Common myeloid progenitor, CD34-positive (primary cell): ENCODE measurements around the gene GIGYF1.
"Not testable (repeated sequence)": the region's sequence is repeated elsewhere in the genome, so short reads cannot be mapped to it uniquely, and the experiment has no call there.

Source experiments
- CTCF ChIA-PET: fragments of 350-600 bp; sonication (Branson Sonifier 250); formaldehyde crosslinking; loops from one replicate; lab custom pipeline; 2021; ENCODE audit warnings: antibody characterized with exemption; lab: Charles Lee
- POLR2A ChIA-PET: fragments of 350-600 bp; sonication (Branson Sonifier 250); formaldehyde crosslinking; loops from one replicate; lab custom pipeline; 2021; ENCODE audit warnings: antibody characterized with exemption; lab: Charles Lee
- DNase-seq, 3 donors: peaks; one replicate each; pipeline versions ENCODE4 v3.0.0 to v3.0.0-alpha.2; 2013
- H3K27ac ChIP-seq, 2 experiments: 1 replicate in 1 of 2; 2 replicates in 1 of 2; pipeline ENCODE4 v1.7.0; 2013; ENCODE audit warnings: inconsistent platforms in 2 of 2, low read length in 2 of 2, mild to moderate bottlenecking in 2 of 2, low read depth in 1 of 2, moderate library complexity in 1 of 2; ENCODE audit not compliant: severe bottlenecking in 2 of 2, insufficient read depth in 1 of 2, poor library complexity in 1 of 2
- H3K27me3 ChIP-seq, 5 experiments: replicated peaks in 2 of 5; 1 replicate in 3 of 5; 2 replicates in 2 of 5; pipeline versions ENCODE4 v1.6.1 to v1.7.0; 2013; ENCODE audit warnings: low read length in 4 of 5, mild to moderate bottlenecking in 2 of 5, moderate library complexity in 2 of 5, inconsistent platforms in 1 of 5; ENCODE audit not compliant: insufficient read depth in 5 of 5, control insufficient read depth in 4 of 5
- H3K36me3 ChIP-seq, 4 experiments: 1 replicate in 2 of 4; 2 replicates in 2 of 4; pipeline versions ENCODE4 v1.6.1 to v1.7.0; 2013; ENCODE audit warnings: low read length in 3 of 4, control low read depth in 1 of 4, mild to moderate bottlenecking in 1 of 4; ENCODE audit not compliant: control insufficient read depth in 4 of 4, insufficient read depth in 4 of 4
- H3K4me1 ChIP-seq, 4 experiments: 1 replicate in 3 of 4; 2 replicates in 1 of 4; pipeline versions ENCODE4 v1.6.1 to v1.7.1; 2013; ENCODE audit warnings: low read length in 3 of 4, mild to moderate bottlenecking in 3 of 4, control low read depth in 1 of 4, inconsistent platforms in 1 of 4, moderate library complexity in 1 of 4; ENCODE audit not compliant: control insufficient read depth in 4 of 4, insufficient read depth in 4 of 4; ENCODE audit errors: control extremely low read depth in 1 of 4
- H3K4me3 ChIP-seq, 7 experiments: 1 replicate in 4 of 7; 2 replicates in 3 of 7; pipeline versions ENCODE4 v1.5.1 to v1.7.0; 2013; ENCODE audit warnings: mild to moderate bottlenecking in 7 of 7, low read length in 6 of 7, moderate library complexity in 6 of 7, inconsistent platforms in 2 of 7, low read depth in 2 of 7, control low read depth in 1 of 7; ENCODE audit not compliant: insufficient read depth in 4 of 7, control insufficient read depth in 1 of 7; ENCODE audit errors: extremely low read depth in 1 of 7
- H3K9me3 ChIP-seq, 5 experiments: 1 replicate in 4 of 5; 2 replicates in 1 of 5; pipeline versions ENCODE4 v1.6.1 to v1.7.1; 2013; ENCODE audit warnings: low read length in 4 of 5, mild to moderate bottlenecking in 2 of 5, inconsistent platforms in 1 of 5, low read depth in 1 of 5, moderate library complexity in 1 of 5; ENCODE audit not compliant: control insufficient read depth in 4 of 5, insufficient read depth in 2 of 5; ENCODE audit errors: control extremely low read depth in 1 of 5
- WGBS: methylation state at CpG from one replicate; pipeline ENCODE4 v1.1.5; 2013; ENCODE audit not compliant: insufficient coverage; 5-methylcytosine and 5-hydroxymethylcytosine counted together

GIGYF1 gene

DNA sequence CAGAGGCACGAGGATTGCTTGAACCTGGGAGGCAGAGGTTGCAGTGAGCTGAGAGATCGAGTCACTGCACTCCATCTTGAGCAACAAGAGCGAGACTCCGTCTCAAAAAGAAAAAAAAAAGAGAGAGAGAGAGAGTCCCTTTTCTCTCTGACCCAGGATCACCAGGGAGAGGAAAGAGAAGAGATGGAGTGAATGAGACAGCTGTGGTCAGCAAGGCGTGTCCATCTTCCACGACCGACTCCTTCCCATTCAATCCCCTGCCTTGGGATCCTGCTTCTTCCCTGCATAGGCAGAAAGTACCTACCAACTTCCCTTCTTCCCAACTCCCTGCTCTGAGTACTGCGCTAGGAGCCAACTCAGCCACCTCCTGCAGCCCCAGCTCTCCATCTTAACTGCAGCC lies 34.1 kb upstream of the GIGYF1 start:
- CTCF ChIA-PET: interaction anchor here (0.6 to 1.6 kb wide), 8 partner anchors 10 to 682 kb away, joined by 3 to 5 read pairs (median 4); partner anchors contain the start of gene POP7
- H3K4me3 ChIP-seq: no peak overlapping the region
- 100% methylated on average over 5 of the region's 8 CpGs for WGBS
- H3K36me3 ChIP-seq: no peaks in the 10 kb centered on the region
- no peak overlapping the region for H3K27ac ChIP-seq
- no peak for DNase-seq
- peaks cover 2 to 9% (median 8%) of the 10 kb centered on the region in 5 experiments for H3K27me3 ChIP-seq
- POLR2A ChIA-PET: interaction anchor here (0.8 kb wide), 1 partner anchor 91 kb away, joined by 4 read pairs; no protein-coding TSS in a partner anchor
- no peaks in the 10 kb centered on the region for H3K9me3 ChIP-seq
- no peaks in the 10 kb centered on the region for H3K4me1 ChIP-seq

- H3K4me1 ChIP-seq: no peaks in the 10 kb centered on the region
- POLR2A ChIA-PET: no interaction called here
- no peak overlapping the region for H3K4me3 ChIP-seq
- WGBS: 82% methylated on average over 10 of the region's 12 CpGs
- peaks cover 2 to 16% (median 14%) of the 10 kb centered on the region in 5 experiments for H3K27me3 ChIP-seq
- no peaks in the 10 kb centered on the region for H3K9me3 ChIP-seq
- CTCF ChIA-PET: interaction anchor here (0.7 to 1.6 kb wide), 4 partner anchors 9 to 104 kb away, joined by 3 read pairs; no protein-coding TSS in a partner anchor
- no peak overlapping the region for H3K27ac ChIP-seq
- H3K36me3 ChIP-seq: no peaks in the 10 kb centered on the region
- no peak for DNase-seq
Observed at GRCh38 chr7:100726996-100727761, 33.1 kb upstream of the GIGYF1 start.

GRCh38 chr7:100724364-100724763 lies 30.3 kb upstream of the GIGYF1 start:
- H3K9me3 ChIP-seq, POLR2A ChIA-PET, H3K4me3 ChIP-seq, H3K27ac ChIP-seq, DNase-seq, H3K36me3 ChIP-seq: not testable (repeated sequence)
- CTCF ChIA-PET: interaction anchor here (1.0 to 5.0 kb wide), 6 partner anchors 8 to 127 kb away, joined by 3 to 30 read pairs (median 8); partner anchors contain the start of genes POP7, SLC12A9 and ZAN
- peaks cover 0 to 14% (median 8%) of the 10 kb centered on the region in 4 experiments for H3K4me1 ChIP-seq
- peaks cover 2 to 43% (median 29%) of the 10 kb centered on the region in 5 experiments for H3K27me3 ChIP-seq
- WGBS: 100% methylated on average over 1 of the region's 2 CpGs

GRCh38 chr7:100723732-100724275 lies 29.8 kb upstream of the GIGYF1 start:
- peaks cover 0 to 14% (median 8%) of the 10 kb centered on the region in 4 experiments for H3K4me1 ChIP-seq
- 94% methylated on average over 8 of the region's 16 CpGs for WGBS
- no peaks in the 10 kb centered on the region for H3K36me3 ChIP-seq
- H3K9me3 ChIP-seq: peaks cover 0 to 8% (median 3%) of the 10 kb centered on the region in 5 experiments
- CTCF ChIA-PET: interaction anchor here (1.5 to 5.0 kb wide), 3 partner anchors 9 to 128 kb away, joined by 5 to 30 read pairs (median 11); partner anchors contain the start of genes POP7, SLC12A9 and ZAN
- DNase-seq: no peak
- POLR2A ChIA-PET: no interaction called here
- H3K27ac ChIP-seq: no peak overlapping the region
- H3K27me3 ChIP-seq: peaks cover 2 to 49% (median 29%) of the 10 kb centered on the region in 5 experiments
- no peak overlapping the region for H3K4me3 ChIP-seq

- peaks cover 2 to 50% (median 29%) of the 10 kb centered on the region in 5 experiments for H3K27me3 ChIP-seq
- H3K4me1 ChIP-seq: peaks cover 0 to 14% (median 8%) of the 10 kb centered on the region in 4 experiments
- H3K27ac ChIP-seq: no peak overlapping the region
- POLR2A ChIA-PET: no interaction called here
- H3K36me3 ChIP-seq: no peaks in the 10 kb centered on the region
- no peak for DNase-seq
- 92% methylated on average over 10 of the region's 17 CpGs for WGBS
- CTCF ChIA-PET: interaction anchor here (0.8 to 5.0 kb wide), 5 partner anchors 10 to 129 kb away, joined by 3 to 30 read pairs (median 5); partner anchors contain the start of genes POP7, SLC12A9 and ZAN
- peaks cover 0 to 12% (median 4%) of the 10 kb centered on the region in 5 experiments for H3K9me3 ChIP-seq
- H3K4me3 ChIP-seq: no peak overlapping the region
Observed at GRCh38 chr7:100722480-100723212, 28.6 kb upstream of the GIGYF1 start.

DNA sequence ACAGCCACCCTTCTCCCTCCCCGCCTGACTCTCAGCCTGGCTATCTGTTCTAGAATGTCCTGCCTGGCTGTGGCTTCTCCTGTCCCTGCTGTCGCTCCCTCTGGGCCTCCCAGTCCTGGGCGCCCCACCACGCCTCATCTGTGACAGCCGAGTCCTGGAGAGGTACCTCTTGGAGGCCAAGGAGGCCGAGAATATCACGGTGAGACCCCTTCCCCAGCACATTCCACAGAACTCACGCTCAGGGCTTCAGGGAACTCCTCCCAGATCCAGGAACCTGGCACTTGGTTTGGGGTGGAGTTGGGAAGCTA lies 27.4 kb upstream of the GIGYF1 start:
- 93% methylated on average over 7 of the region's 8 CpGs for WGBS
- Histone ChIP-seq H3K9me3 (peaks cover 0 to 13% (median 4%) of the 10 kb centered on the region in 5 experiments), H3K27me3 (peaks cover 0 to 50% (median 29%) of the 10 kb centered on the region in 5 experiments), H3K36me3 (no peaks in the 10 kb centered on the region), H3K4me1 (peaks cover 0 to 14% (median 8%) of the 10 kb centered on the region in 4 experiments), H3K4me3 (no peak overlapping the region), H3K27ac (no peak overlapping the region)
- CTCF ChIA-PET: interaction anchor here (0.7 to 4.0 kb wide), 5 partner anchors 9 to 130 kb away, joined by 3 to 18 read pairs (median 4); partner anchors contain the start of genes POP7 and SLC12A9
- no peak for DNase-seq
- POLR2A ChIA-PET: no interaction called here
